Progenitor cell of endocrine pancreas (in vitro differentiated cells): Measurements from ENCODE around the gene PBX1. TPM values are rescaled to one million over a fixed set of nuclear protein-coding genes. Genes with fewer than 3 reads are reported as not detected.

Experiments used
- DNase-seq: peaks from one replicate; pipeline ENCODE4 v3.0.0; 2021; ENCODE audit warnings: low spot score; ENCODE audit not compliant: unreplicated experiment
- H3K27ac Mint-ChIP-seq: 2 replicates; pipeline ENCODE4 v1.8.0; 2021; ENCODE audit warnings: mild to moderate bottlenecking, moderate library complexity, mixed read lengths
- H3K27me3 Mint-ChIP-seq: 2 replicates; pipeline ENCODE4 v1.8.0; 2021; ENCODE audit warnings: mixed read lengths
- H3K36me3 Mint-ChIP-seq: 2 replicates; pipeline ENCODE4 v1.8.0; 2022; ENCODE audit warnings: mixed read lengths; ENCODE audit not compliant: insufficient read depth
- H3K4me1 Mint-ChIP-seq: 2 replicates; pipeline ENCODE4 v1.8.0; 2021; ENCODE audit warnings: low read depth, mixed read lengths
- H3K4me3 Mint-ChIP-seq: 2 replicates; pipeline ENCODE4 v1.8.0; 2021; ENCODE audit warnings: low read depth, mild to moderate bottlenecking, moderate library complexity, mixed read lengths
- H3K9me3 Mint-ChIP-seq: 2 replicates; pipeline ENCODE4 v1.8.0; 2021; ENCODE audit warnings: low read depth, mixed read lengths
- total RNA-seq: library from RNA; stranded (reverse); gene quantifications from 2 replicates; pipeline ENCODE4 v1.2.1, GENCODE V29; 2021
- TF ChIP-seq, protein P1 (sequence below): fragments of 200-600 bp; sonication (generic); IDR thresholded peaks from one replicate; pipeline ENCODE4 v1.5.0; 2021; ENCODE audit warnings: antibody characterized with exemption, mild to moderate bottlenecking; ENCODE audit not compliant: unreplicated experiment

PBX1 gene
- total RNA-seq, 1 donor from 2014 or later, result 205 TPM

DNA sequence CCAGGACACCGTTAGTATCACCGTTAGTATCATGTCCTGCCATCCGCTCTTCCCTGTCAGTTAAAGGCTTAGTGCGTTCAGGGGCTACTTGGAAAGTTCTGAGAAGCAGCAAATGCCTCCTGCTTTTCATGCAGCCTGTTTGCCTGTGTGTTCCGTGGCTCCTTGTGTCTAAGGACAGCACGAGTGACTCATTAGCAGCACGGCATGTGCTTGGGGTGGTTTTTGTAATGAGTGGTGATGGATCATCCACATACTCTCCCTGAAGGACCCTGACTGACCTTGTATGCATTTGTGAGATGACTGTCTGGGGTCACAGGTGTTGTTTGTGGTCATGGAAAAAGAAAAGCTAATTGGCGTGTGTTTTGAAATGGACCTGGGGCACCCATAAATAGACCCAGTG, 221.9 kb downstream of the PBX1 start:
- TF ChIP-seq, protein P1, sequence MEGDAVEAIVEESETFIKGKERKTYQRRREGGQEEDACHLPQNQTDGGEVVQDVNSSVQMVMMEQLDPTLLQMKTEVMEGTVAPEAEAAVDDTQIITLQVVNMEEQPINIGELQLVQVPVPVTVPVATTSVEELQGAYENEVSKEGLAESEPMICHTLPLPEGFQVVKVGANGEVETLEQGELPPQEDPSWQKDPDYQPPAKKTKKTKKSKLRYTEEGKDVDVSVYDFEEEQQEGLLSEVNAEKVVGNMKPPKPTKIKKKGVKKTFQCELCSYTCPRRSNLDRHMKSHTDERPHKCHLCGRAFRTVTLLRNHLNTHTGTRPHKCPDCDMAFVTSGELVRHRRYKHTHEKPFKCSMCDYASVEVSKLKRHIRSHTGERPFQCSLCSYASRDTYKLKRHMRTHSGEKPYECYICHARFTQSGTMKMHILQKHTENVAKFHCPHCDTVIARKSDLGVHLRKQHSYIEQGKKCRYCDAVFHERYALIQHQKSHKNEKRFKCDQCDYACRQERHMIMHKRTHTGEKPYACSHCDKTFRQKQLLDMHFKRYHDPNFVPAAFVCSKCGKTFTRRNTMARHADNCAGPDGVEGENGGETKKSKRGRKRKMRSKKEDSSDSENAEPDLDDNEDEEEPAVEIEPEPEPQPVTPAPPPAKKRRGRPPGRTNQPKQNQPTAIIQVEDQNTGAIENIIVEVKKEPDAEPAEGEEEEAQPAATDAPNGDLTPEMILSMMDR, result no peak
- Mint-ChIP-seq H3K36me3 (peaks cover 9% of the 10 kb centered on the region), H3K27ac (peak overlapping the region; percentile 57), H3K9me3 (no peaks in the 10 kb centered on the region), H3K27me3 (no peaks in the 10 kb centered on the region), H3K4me3 (no peak overlapping the region), H3K4me1 (peaks cover 44% of the 10 kb centered on the region)
- DNase-seq, result no peak

DNA sequence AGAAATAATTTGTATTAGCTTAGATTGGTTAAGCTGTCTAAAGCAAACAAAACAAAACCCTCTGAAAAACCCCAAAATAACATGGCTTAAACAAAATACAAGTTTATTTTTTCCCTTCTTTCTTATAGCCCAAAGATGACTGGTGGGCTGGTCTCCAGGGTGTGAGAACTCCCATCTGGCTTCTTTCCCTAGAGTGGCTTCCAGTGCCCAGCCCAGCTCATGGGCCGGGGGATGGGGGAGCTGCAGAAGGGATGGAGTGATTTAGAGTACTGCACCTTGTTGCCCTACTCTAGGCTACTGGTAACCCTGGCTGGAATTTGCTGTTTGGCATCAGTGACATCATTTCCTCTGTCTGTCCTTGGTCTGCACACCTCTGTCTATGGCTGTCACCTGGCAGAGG, 223.0 kb downstream of the PBX1 start:
- no peaks in the 10 kb centered on the region for H3K9me3 Mint-ChIP-seq
- peak overlapping the region; percentile 21 for H3K27ac Mint-ChIP-seq
- no peak overlapping the region for H3K4me3 Mint-ChIP-seq
- H3K36me3 Mint-ChIP-seq, result peaks cover 9% of the 10 kb centered on the region
- DNase-seq, result no peak
- H3K4me1 Mint-ChIP-seq, result peaks cover 44% of the 10 kb centered on the region
- TF ChIP-seq, protein P1, result no peak
- no peaks in the 10 kb centered on the region for H3K27me3 Mint-ChIP-seq

DNA sequence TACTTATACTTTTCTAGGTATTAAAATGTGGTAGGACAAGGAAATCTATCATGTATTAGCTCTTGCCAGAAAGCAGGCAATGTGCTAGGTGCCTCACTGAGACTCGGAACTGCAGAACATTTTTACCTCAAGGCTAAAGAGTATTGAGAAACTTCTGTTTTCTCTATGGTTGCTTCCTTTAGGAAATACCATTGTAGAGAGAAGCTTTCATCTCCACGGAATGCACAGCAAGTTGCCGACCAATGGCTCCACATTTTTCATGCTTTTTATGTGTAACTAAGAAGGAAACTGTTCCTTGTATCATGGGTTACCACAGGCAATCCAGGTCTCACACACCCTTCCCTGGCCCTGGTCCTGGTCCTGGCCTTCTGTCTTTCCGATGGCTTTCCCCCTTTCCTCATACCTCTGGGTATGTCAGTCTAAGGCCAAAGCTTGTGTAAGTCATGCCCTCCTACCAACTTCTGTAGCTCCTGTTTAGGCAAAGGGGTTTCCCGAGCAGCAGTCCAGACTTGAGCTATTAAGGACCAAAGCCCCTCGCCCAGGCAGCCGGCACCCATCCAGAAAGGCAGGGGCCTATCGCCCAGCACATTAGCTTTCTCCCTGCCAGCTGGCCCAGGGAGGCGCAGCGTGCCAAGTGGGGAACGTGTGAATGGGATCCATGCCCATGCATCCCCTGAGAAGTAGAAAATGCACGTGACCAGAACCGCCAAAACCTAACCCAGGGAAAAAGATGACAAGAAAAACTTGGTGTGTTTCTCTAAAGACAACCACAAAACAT, 225.0 kb downstream of the PBX1 start:
- Mint-ChIP-seq H3K36me3 (peaks cover 9% of the 10 kb centered on the region), H3K27me3 (no peaks in the 10 kb centered on the region), H3K27ac (no peak overlapping the region), H3K9me3 (no peaks in the 10 kb centered on the region), H3K4me3 (no peak overlapping the region), H3K4me1 (peaks cover 44% of the 10 kb centered on the region)
- TF ChIP-seq, protein P1, result no peak
- no peak for DNase-seq

DNA sequence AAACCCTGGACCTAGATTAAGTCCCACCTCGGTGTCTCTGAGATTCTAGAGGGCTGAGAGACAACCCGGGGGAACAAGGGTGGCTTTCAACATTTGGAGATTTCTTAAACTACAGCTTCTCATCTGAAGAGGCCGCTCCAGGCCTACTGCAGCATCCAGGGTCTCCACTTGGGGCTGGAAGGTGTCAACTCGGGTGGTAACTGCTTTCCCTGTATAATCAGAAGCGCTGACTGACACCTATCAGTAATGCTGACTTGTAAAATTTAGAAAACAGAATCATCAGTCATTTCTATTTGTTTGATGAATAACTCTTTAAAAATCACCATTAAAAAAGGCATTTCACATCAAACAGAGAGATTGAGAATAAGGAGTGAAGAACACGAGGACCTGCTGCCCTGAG, 226.0 kb downstream of the PBX1 start:
- Mint-ChIP-seq H3K27ac (no peak overlapping the region), H3K4me3 (no peak overlapping the region), H3K36me3 (peaks cover 9% of the 10 kb centered on the region), H3K9me3 (no peaks in the 10 kb centered on the region), H3K27me3 (no peaks in the 10 kb centered on the region), H3K4me1 (peaks cover 47% of the 10 kb centered on the region)
- TF ChIP-seq, protein P1, result no peak
- DNase-seq, result no peak

DNA sequence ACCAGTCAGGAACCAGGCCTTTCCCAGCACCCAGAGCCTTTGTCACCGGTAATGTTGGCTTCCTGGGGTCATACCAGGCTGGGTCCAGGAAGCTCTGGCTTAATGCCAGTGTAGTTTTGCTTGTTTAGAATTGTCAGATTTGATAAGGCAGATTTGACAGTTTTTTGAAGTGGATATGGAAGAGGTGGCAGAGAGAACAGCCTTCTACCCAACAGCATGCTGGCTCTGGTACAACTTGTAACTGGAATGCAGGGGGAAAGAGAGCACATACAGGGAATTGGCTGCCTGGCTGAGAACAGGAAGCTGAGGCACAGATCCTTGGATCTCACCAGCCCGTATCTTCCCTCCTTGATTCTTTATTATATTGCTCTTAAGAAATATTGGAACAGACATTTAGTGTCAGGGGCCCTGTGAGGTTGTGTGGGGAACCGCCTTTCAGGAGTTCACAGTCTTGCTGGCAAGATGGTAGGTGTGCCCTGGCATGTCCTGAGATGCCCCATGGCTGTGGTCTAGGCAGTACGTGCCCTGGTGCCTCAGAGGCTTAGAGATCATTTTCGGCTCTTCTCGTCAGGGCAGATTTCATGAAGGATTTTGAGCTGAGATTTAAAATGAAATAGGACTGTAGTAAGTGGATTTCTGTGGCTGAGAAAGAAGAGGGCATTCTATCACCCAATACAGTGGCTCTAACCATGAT, 227.0 kb downstream of the PBX1 start:
- TF ChIP-seq, protein P1, result no peak
- H3K36me3 Mint-ChIP-seq, result peaks cover 5% of the 10 kb centered on the region
- H3K27me3 Mint-ChIP-seq, result no peaks in the 10 kb centered on the region
- H3K4me1 Mint-ChIP-seq, result peaks cover 45% of the 10 kb centered on the region
- H3K27ac Mint-ChIP-seq, result peak overlapping the region; percentile 93
- no peak overlapping the region for H3K4me3 Mint-ChIP-seq
- DNase-seq, result no peak
- no peaks in the 10 kb centered on the region for H3K9me3 Mint-ChIP-seq
